Hair follicular keratinocyte (primary cell): ENCODE results near the gene ALDH7A1. TPM values are rescaled to one million over a fixed set of nuclear protein-coding genes. Genes with fewer than 3 reads are reported as not detected.

Experiments used
- total RNA-seq: library from RNA; depleted of rRNA; stranded (reverse); fragments of >200 nt; gene quantifications from 2 replicates; pipeline ENCODE4 v1.2.3, GENCODE V29; 2015

Gene ALDH7A1
- 47.7 and 50.3 TPM in 2 replicates for total RNA-seq

GRCh38 chr5:126594748-126595485 lies at the start of gene ALDH7A1:
Gene ALDH7A1 (minus strand): TSS chr5:126595219. CDS start chr5:126595198, 21 bp downstream.

GRCh38 chr5:126600631-126601511 lies 5.9 kb upstream of the ALDH7A1 start, which contains the start of gene PHAX:
Gene PHAX (plus strand): TSS chr5:126600947. CDS start chr5:126600963, 16 bp downstream.

Other genes starting within 250 kb of the ALDH7A1 start
- gene GRAMD2B, start 171.8 kb downstream of the ALDH7A1 start, total RNA-seq: 15.6 and 21.8 TPM in 2 replicates
- 28.2 and 45.0 TPM in 2 replicates for gene PHAX, start 5.7 kb upstream of the ALDH7A1 start, total RNA-seq
- 24.2 and 67.4 TPM in 2 replicates for gene LMNB1, start 181.9 kb upstream of the ALDH7A1 start, total RNA-seq